Measurements from ENCODE around the gene ZNF648.

ZNF648 gene

GRCh38 chr1:182093781-182094180 is 32.3 kb upstream of the ZNF648 start:
- Histone ChIP-seq H3K36me3 (ENCODE audit: insufficient read depth, low read length) (no peaks in the 10 kb centered on the region), H3K27ac (no peak overlapping the region), H3K9ac (ENCODE audit: insufficient read length) (no peak overlapping the region), H3K4me3 (no peak overlapping the region), H3K9me3 (ENCODE audit: low read depth, low read length) (no peaks in the 10 kb centered on the region)
- TF ChIP-seq FOXP2 (optimal IDR thresholded peaks at IDR 0.05; ENCODE audit: control extremely low read depth, extremely low read length, insufficient read depth) = no peak
- TF ChIP-seq EZH2 (IDR thresholded peaks at IDR 0.05) = no peak
- TF ChIP-seq POLR2AphosphoS5 (IDR thresholded peaks at IDR 0.05; ENCODE audit: borderline replicate concordance, low read depth, low read length) = no peak
- no peak for DNase-seq (ENCODE audit: low read depth, low spot score)

DNA sequence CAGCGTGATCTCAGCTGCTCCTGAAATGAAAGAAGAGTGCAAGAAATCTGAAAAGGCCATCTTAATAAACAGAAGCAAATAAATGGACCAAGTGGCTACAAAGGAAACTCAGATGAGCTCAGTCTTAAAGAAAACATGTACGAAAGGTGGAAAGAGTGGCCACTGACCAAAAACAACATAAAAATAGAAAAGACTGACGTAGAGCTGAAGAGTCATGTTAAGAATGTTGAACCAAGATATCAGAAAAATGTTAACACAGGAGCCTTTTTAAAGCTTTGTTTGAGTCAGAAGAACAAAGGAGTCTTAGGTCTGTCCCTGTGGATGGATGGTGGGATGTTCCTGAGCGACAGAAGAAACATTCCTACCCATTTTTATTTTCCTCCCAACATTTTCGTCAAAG is 30.8 kb upstream of the ZNF648 start:
- Histone ChIP-seq H3K4me3 (no peak overlapping the region), H3K27ac (no peak overlapping the region), H3K36me3 (ENCODE audit: insufficient read depth, low read length) (no peaks in the 10 kb centered on the region), H3K9ac (ENCODE audit: insufficient read length) (no peak overlapping the region), H3K9me3 (ENCODE audit: low read depth, low read length) (no peaks in the 10 kb centered on the region)
- no peak for DNase-seq (ENCODE audit: low read depth, low spot score)
- TF ChIP-seq FOXP2 (optimal IDR thresholded peaks at IDR 0.05; ENCODE audit: control extremely low read depth, extremely low read length, insufficient read depth) (no peak), POLR2AphosphoS5 (IDR thresholded peaks at IDR 0.05; ENCODE audit: borderline replicate concordance, low read depth, low read length) (no peak), EZH2 (IDR thresholded peaks at IDR 0.05) (no peak)

DNA sequence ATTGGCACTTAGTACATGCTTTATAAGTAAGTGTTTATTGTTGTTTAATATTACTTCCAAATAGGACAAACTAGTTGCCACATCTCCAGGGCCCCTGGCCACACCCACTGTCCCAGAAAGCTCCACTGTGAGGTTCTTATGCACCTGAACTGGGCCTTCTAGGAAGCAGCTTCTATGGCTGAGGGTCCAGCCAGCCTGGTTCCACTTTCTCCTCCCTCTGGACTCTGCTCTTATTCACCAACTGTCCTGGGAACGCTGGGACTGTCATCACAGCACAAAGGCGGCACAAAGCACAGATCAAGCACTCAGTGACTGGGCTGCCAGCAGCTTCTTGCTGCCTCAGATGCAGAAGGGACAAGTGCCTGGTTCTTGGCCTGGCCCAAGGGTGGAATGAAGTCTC is 29.6 kb upstream of the ZNF648 start:
- no peak for TF ChIP-seq EZH2 (IDR thresholded peaks at IDR 0.05)
- TF ChIP-seq FOXP2 (optimal IDR thresholded peaks at IDR 0.05; ENCODE audit: control extremely low read depth, extremely low read length, insufficient read depth) = no peak
- TF ChIP-seq POLR2AphosphoS5 (IDR thresholded peaks at IDR 0.05; ENCODE audit: borderline replicate concordance, low read depth, low read length) = no peak
- Histone ChIP-seq H3K36me3 (ENCODE audit: insufficient read depth, low read length) (no peaks in the 10 kb centered on the region), H3K9me3 (ENCODE audit: low read depth, low read length) (no peaks in the 10 kb centered on the region), H3K9ac (ENCODE audit: insufficient read length) (no peak overlapping the region), H3K27ac (no peak overlapping the region), H3K4me3 (no peak overlapping the region)
- DNase-seq (ENCODE audit: low read depth, low spot score) = no peak

- no peak for DNase-seq (ENCODE audit: low read depth, low spot score)
- TF ChIP-seq FOXP2 (optimal IDR thresholded peaks at IDR 0.05; ENCODE audit: control extremely low read depth, extremely low read length, insufficient read depth) (no peak), POLR2AphosphoS5 (IDR thresholded peaks at IDR 0.05; ENCODE audit: borderline replicate concordance, low read depth, low read length) (no peak), EZH2 (IDR thresholded peaks at IDR 0.05) (no peak)
Measured at GRCh38 chr1:182087719-182088350, 26.3 kb upstream of the ZNF648 start.

DNA sequence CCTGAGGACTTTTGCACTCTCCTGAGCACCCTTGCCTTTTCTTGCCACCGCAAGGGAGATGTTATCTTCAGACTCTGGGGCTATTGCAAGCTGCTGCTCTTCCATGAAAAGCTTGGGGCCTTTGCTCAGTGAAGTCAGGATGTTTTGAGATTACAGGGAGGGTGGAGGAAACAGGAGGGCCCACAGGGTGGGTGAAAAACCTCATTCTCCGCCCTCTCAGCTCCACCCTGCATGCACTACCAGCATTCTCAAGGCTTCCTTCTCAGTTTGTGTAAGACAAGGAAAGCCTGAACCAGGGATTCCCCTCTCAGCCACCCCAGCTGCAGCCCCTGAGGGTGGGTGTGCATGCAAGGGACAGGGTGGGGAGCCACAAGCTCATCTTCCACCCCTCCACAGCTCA is 25.8 kb upstream of the ZNF648 start:
- no peak for DNase-seq (ENCODE audit: low read depth, low spot score)
- Histone ChIP-seq H3K4me3 (no peak overlapping the region), H3K36me3 (ENCODE audit: insufficient read depth, low read length) (no peaks in the 10 kb centered on the region)

More at GRCh38 chr1:182087719-182088350, 26.3 kb upstream of the ZNF648 start:
- Histone ChIP-seq H3K9me3 (ENCODE audit: low read depth, low read length) (no peaks in the 10 kb centered on the region), H3K9ac (ENCODE audit: insufficient read length) (no peak overlapping the region), H3K27ac (no peak overlapping the region), H3K4me3 (no peak overlapping the region), H3K36me3 (ENCODE audit: insufficient read depth, low read length) (no peaks in the 10 kb centered on the region)

GRCh38 chr1:182086620-182087019 is 25.1 kb upstream of the ZNF648 start:
- Histone ChIP-seq H3K9ac (ENCODE audit: insufficient read length) (no peak overlapping the region), H3K9me3 (ENCODE audit: low read depth, low read length) (no peaks in the 10 kb centered on the region), H3K27ac (no peak overlapping the region), H3K36me3 (ENCODE audit: insufficient read depth, low read length) (no peaks in the 10 kb centered on the region), H3K4me3 (no peak overlapping the region)
- no peak for DNase-seq (ENCODE audit: low read depth, low spot score)
- TF ChIP-seq EZH2 (IDR thresholded peaks at IDR 0.05) (no peak), POLR2AphosphoS5 (IDR thresholded peaks at IDR 0.05; ENCODE audit: borderline replicate concordance, low read depth, low read length) (no peak), FOXP2 (optimal IDR thresholded peaks at IDR 0.05; ENCODE audit: control extremely low read depth, extremely low read length, insufficient read depth) (no peak)

More for the DNA sequence above, 25.8 kb upstream of the ZNF648 start:
- no peak overlapping the region for H3K9ac ChIP-seq (ENCODE audit: insufficient read length)
- TF ChIP-seq EZH2 (IDR thresholded peaks at IDR 0.05) (no peak), POLR2AphosphoS5 (IDR thresholded peaks at IDR 0.05; ENCODE audit: borderline replicate concordance, low read depth, low read length) (no peak), FOXP2 (optimal IDR thresholded peaks at IDR 0.05; ENCODE audit: control extremely low read depth, extremely low read length, insufficient read depth) (no peak)
- no peak overlapping the region for H3K27ac ChIP-seq
- H3K9me3 ChIP-seq (ENCODE audit: low read depth, low read length) = no peaks in the 10 kb centered on the region

GRCh38 chr1:182086136-182086535 is 24.6 kb upstream of the ZNF648 start:
- TF ChIP-seq POLR2AphosphoS5 (IDR thresholded peaks at IDR 0.05; ENCODE audit: borderline replicate concordance, low read depth, low read length) (no peak), EZH2 (IDR thresholded peaks at IDR 0.05) (no peak), FOXP2 (optimal IDR thresholded peaks at IDR 0.05; ENCODE audit: control extremely low read depth, extremely low read length, insufficient read depth) (no peak)
- no peak for DNase-seq (ENCODE audit: low read depth, low spot score)
- H3K4me3 ChIP-seq = no peak overlapping the region
- H3K9me3 ChIP-seq (ENCODE audit: low read depth, low read length) = no peaks in the 10 kb centered on the region
- H3K9ac ChIP-seq (ENCODE audit: insufficient read length) = no peak overlapping the region
- no peaks in the 10 kb centered on the region for H3K36me3 ChIP-seq (ENCODE audit: insufficient read depth, low read length)
- H3K27ac ChIP-seq = no peak overlapping the region

- Histone ChIP-seq H3K27ac (no peak overlapping the region), H3K9ac (ENCODE audit: insufficient read length) (no peak overlapping the region), H3K9me3 (ENCODE audit: low read depth, low read length) (no peaks in the 10 kb centered on the region), H3K36me3 (ENCODE audit: insufficient read depth, low read length) (no peaks in the 10 kb centered on the region), H3K4me3 (no peak overlapping the region)
- no peak for TF ChIP-seq POLR2AphosphoS5 (IDR thresholded peaks at IDR 0.05; ENCODE audit: borderline replicate concordance, low read depth, low read length)
- TF ChIP-seq EZH2 (IDR thresholded peaks at IDR 0.05) = no peak
- no peak for TF ChIP-seq FOXP2 (optimal IDR thresholded peaks at IDR 0.05; ENCODE audit: control extremely low read depth, extremely low read length, insufficient read depth)
- no peak for DNase-seq (ENCODE audit: low read depth, low spot score)
Measured at GRCh38 chr1:182085726-182086125, 24.2 kb upstream of the ZNF648 start.
